ENCODE measurements around the gene TMEM198. TPM values are rescaled to one million over a fixed set of nuclear protein-coding genes. Genes with fewer than 3 reads are reported as not detected.

TMEM198 gene
- total and polyA plus RNA-seq, 9 of the 15 experiments (the other 6 are each of a cell fraction or from before 2014, with no cell fraction given) = 0.03 to 3.8 (median 1.0) TPM

DNA sequence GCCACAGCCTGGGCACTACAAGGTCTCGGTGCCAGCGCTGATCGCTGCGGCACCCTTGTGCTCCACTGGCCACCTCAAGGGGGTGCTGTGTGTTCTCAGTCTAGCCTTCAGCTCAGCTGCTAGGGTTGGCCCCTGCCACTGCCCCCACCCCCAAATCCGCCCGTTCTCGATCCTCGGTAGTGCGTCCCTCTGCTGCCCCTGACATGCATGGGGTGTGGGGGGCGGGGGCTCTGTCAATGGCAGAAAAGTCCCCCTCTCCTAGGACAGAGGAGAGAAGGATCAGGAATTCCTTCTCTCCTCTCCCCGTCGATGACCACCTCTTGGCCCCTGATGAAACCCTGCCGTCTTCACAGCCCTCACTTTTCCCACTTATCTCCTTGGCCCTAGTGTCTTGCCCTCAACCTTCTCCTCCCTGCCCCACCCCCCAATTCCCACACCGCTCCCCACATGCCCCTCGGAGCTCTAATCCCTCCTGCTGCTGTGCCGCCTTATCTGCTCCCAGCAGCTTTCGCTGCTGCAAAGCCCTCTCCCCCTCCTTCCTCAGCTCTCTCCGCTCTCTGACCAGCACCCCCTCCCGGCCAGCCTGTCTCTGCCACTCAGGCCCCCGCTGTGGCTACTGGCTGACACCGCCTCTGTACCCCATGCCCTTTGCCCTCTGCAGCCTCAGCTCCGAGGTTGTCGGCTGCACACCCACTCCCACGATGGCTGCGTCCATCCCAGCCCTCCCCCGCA, 33.9 kb upstream of the TMEM198 start (continued):
- TF ChIP-seq, protein P1, sequence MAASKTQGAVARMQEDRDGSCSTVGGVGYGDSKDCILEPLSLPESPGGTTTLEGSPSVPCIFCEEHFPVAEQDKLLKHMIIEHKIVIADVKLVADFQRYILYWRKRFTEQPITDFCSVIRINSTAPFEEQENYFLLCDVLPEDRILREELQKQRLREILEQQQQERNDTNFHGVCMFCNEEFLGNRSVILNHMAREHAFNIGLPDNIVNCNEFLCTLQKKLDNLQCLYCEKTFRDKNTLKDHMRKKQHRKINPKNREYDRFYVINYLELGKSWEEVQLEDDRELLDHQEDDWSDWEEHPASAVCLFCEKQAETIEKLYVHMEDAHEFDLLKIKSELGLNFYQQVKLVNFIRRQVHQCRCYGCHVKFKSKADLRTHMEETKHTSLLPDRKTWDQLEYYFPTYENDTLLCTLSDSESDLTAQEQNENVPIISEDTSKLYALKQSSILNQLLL (CRISPR knock-in tag; IDR thresholded peaks at IDR 0.05; ENCODE audit: borderline replicate concordance) = no peak
- no peak for TF ChIP-seq ILF3 (IDR thresholded peaks at IDR 0.05; ENCODE audit: borderline replicate concordance)
- TF ChIP-seq, protein P2, sequence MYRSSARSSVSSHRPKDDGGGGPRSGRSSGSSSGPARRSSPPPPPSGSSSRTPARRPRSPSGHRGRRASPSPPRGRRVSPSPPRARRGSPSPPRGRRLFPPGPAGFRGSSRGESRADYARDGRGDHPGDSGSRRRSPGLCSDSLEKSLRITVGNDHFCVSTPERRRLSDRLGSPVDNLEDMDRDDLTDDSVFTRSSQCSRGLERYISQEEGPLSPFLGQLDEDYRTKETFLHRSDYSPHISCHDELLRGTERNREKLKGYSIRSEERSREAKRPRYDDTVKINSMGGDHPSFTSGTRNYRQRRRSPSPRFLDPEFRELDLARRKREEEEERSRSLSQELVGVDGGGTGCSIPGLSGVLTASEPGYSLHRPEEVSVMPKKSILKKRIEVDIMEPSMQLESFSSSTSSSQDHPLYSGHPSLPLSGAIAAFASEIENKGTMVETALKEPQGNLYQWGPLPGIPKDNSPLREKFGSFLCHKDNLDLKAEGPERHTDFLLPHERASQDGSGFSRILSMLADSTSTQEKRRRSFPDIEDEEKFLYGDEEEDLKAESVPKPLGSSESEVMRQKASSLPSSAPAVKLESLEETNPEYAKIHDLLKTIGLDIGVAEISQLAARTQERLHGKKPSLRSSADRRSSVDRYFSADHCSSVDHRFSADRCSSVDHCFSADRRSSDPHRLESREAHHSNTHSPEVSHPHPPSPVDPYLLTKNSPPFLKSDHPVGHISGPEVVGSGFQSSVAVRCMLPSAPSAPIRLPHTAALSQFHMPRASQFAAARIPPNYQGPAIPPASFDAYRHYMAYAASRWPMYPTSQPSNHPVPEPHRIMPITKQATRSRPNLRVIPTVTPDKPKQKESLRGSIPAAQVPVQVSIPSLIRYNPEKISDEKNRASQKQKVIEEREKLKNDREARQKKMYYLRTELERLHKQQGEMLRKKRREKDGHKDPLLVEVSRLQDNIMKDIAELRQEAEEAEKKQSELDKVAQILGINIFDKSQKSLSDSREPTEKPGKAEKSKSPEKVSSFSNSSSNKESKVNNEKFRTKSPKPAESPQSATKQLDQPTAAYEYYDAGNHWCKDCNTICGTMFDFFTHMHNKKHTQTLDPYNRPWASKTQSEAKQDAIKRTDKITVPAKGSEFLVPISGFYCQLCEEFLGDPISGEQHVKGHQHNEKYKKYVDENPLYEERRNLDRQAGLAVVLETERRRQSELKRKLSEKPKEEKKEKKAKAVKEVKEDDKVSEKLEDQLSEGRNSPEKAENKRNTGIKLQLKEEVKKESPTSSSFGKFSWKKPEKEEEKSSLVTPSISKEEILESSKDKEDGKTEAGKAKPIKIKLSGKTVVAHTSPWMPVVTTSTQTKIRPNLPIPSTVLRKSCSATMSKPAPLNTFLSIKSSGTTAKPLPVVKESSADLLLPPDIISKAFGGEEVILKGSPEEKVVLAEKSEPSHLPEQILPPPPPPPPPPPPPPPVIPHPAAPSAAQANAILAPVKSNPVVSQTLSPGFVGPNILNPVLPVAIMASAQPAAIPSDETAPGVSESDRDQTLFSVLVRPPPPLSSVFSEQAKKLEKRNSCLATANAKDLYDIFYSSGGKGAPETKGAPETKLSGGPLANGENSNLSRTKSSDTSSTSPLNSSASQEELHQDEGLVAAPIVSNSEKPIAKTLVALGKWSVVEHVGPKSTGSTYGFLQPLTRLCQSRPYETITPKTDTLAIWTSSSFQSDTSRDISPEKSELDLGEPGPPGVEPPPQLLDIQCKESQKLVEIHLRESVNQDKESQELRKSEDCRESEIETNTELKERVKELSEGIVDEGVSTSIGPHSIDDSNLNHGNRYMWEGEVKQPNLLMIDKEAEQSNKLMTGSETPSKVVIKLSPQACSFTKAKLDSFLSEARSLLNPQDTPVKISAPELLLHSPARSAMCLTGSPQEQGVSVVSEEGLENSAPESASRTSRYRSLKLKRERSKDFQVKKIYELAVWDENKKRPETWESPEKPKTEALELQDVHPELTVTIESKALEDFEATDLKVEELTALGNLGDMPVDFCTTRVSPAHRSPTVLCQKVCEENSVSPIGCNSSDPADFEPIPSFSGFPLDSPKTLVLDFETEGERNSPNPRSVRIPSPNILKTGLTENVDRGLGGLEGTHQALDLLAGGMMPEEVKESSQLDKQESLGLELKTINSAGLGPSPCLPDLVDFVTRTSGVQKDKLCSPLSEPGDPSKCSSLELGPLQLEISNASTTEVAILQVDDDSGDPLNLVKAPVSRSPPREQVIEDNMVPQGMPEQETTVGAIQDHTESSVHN (IDR thresholded peaks at IDR 0.05; ENCODE audit: borderline replicate concordance in 1 of 2, low read depth in 1 of 2) = peak in 1 of 2 experiments; percentile 61; a peak in 1 of 4 replicates
- no peak for TF ChIP-seq SIRT6 (IDR thresholded peaks at IDR 0.05; ENCODE audit: low read depth, low read length)
- TF ChIP-seq MEF2D (tag; conservative IDR thresholded peaks at IDR 0.05; ENCODE audit: low read depth) = peak; percentile 52
- TF ChIP-seq, protein P3, sequence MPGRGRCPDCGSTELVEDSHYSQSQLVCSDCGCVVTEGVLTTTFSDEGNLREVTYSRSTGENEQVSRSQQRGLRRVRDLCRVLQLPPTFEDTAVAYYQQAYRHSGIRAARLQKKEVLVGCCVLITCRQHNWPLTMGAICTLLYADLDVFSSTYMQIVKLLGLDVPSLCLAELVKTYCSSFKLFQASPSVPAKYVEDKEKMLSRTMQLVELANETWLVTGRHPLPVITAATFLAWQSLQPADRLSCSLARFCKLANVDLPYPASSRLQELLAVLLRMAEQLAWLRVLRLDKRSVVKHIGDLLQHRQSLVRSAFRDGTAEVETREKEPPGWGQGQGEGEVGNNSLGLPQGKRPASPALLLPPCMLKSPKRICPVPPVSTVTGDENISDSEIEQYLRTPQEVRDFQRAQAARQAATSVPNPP (IDR thresholded peaks at IDR 0.05; ENCODE audit: borderline replicate concordance, insufficient read depth, insufficient read length) = no peak
- peak; percentile 86 for TF ChIP-seq STAT5A (IDR thresholded peaks at IDR 0.05; ENCODE audit: borderline replicate concordance, low read length)
- no peak for TF ChIP-seq CEBPB (tag; IDR thresholded peaks at IDR 0.05)
- TF ChIP-seq, protein P4, sequence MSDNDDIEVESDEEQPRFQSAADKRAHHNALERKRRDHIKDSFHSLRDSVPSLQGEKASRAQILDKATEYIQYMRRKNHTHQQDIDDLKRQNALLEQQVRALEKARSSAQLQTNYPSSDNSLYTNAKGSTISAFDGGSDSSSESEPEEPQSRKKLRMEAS (CRISPR knock-in tag; IDR thresholded peaks at IDR 0.05) = peak; percentile 71
- peak; percentile 45; the same call in 1 of the 2 replicates for TF ChIP-seq GATAD2B (IDR thresholded peaks at IDR 0.05; ENCODE audit: borderline replicate concordance)
- no peak for TF ChIP-seq PCBP2 (IDR thresholded peaks at IDR 0.05; ENCODE audit: low read depth, low read length, poor library complexity, severe bottlenecking)
- TF ChIP-seq SMARCA4 (IDR thresholded peaks at IDR 0.05) = peak; percentile 96

All from K562 (cell line).